ENCODE measurements around the gene DBH.

The DBH gene

GRCh38 chr9:133682818-133683585, 46.8 kb downstream of the DBH start:
- Mint-ChIP-seq H3K27ac (peak overlapping the region; percentile 96), H3K4me1 (ENCODE audit: low read depth) (peaks cover 28% of the 10 kb centered on the region), H3K27me3 (no peaks in the 10 kb centered on the region), H3K4me3 (peak overlapping the region; percentile 82), H3K36me3 (no peaks in the 10 kb centered on the region), H3K9me3 (ENCODE audit: low read depth) (no peaks in the 10 kb centered on the region)

DNA sequence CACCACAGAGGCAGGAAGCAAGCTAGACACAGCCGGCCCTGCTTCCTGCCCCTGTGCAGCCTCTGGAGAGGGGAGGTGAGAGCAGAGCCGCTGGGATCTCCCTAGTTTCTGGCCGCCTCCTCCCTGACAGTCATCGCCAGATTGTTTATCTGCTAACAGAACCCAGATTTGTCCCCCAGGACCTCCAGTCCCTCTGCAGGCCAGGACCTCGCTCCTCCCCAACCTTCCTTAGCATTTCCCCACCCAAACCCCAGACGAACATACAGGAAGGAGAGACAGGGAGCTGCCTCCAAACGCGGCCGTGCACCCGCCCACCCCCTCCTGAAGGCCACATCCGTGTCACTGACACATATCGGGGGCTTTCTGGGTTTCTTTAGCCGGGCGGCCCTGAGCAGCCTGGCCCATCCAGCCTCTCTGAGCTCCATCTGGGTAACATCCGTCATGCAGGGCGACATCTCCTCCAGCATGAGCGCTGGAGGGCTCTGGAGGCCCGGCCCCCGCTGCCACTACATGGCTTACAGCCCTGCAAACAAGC, 47.5 kb downstream of the DBH start:
- Mint-ChIP-seq H3K27me3 (no peaks in the 10 kb centered on the region), H3K9me3 (ENCODE audit: low read depth) (no peaks in the 10 kb centered on the region), H3K4me3 (peak overlapping the region; percentile 82), H3K27ac (peak overlapping the region; percentile 96), H3K36me3 (no peaks in the 10 kb centered on the region), H3K4me1 (ENCODE audit: low read depth) (peaks cover 23% of the 10 kb centered on the region)

DNA sequence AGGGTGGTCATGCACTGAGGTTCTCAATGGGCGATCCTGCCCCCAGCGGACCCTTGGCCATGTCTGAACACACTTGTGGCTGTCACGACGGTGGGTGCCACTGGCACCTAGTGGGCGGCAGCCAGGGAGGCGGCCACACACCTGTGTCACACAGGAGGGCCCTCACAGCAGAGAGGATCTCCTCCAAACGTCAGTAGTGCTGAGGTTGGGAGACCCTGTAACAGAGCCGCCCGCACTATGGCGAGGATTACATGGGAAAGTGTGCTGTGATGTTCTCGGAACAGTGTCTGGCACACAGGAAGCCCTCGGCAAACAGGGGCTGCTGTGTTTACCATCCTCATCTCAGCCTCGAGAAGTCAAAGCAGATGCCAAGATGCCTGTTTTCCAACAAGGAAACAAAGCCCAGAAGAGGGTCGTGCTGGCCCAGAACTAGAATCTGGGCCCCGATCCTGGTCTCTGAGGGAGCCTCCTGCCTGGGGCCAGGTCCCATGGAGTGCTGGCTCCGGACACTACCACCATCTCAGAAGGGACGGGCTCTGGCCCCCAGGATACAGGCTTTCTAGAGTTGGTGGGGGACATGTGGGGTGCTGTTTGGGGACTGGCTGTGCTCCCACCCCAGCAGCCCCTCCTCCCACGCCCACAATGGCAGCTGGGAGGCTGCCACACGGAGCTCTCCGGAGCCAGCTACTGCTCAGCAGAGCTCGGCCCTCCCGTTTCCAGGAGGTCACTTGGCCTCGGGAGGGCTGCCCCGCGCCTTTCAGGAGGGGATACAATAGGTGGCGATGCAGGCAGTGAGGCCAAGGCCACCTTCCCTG, 48.2 kb downstream of the DBH start:
- Mint-ChIP-seq H3K27me3 (no peaks in the 10 kb centered on the region), H3K9me3 (ENCODE audit: low read depth) (no peaks in the 10 kb centered on the region), H3K36me3 (no peaks in the 10 kb centered on the region), H3K4me3 (peak overlapping the region; percentile 82), H3K4me1 (ENCODE audit: low read depth) (peaks cover 22% of the 10 kb centered on the region), H3K27ac (peak overlapping the region; percentile 96)

DNA sequence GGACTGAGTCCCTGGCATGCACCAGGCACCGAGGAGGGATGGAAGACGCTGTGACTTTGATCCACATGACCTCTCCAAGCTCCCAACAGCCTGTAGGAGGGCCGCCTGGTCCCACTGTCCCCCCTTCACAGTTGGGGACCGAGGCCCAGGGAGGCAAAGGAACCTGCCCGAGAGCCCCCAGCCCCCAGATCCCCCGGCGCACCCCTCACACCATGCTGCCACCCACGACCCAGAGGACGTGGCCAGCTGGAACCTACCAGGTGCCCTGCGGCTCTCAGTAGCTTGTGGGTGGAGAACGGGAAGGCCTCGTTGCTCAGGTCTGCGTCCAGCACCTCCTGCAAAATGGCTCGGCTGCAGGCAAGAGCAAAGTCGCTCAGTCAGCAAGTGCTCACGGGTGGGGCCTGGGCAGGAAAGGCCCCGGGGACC, 48.8 kb downstream of the DBH start:
- peaks cover 22% of the 10 kb centered on the region for H3K4me1 Mint-ChIP-seq (ENCODE audit: low read depth)
- no peaks in the 10 kb centered on the region for H3K27me3 Mint-ChIP-seq
- no peak overlapping the region for H3K27ac Mint-ChIP-seq
- no peak overlapping the region for H3K4me3 Mint-ChIP-seq
- no peaks in the 10 kb centered on the region for H3K36me3 Mint-ChIP-seq
- H3K9me3 Mint-ChIP-seq (ENCODE audit: low read depth): no peaks in the 10 kb centered on the region

GRCh38 chr9:133685653-133686609, 49.8 kb downstream of the DBH start:
- Mint-ChIP-seq H3K27me3 (no peaks in the 10 kb centered on the region), H3K9me3 (ENCODE audit: low read depth) (no peaks in the 10 kb centered on the region), H3K27ac (peak overlapping the region; percentile 54), H3K36me3 (no peaks in the 10 kb centered on the region), H3K4me1 (ENCODE audit: low read depth) (peaks cover 22% of the 10 kb centered on the region), H3K4me3 (no peak overlapping the region)

GRCh38 chr9:133686642-133687575, 50.7 kb downstream of the DBH start:
- no peak overlapping the region for H3K4me3 Mint-ChIP-seq
- peaks cover 24% of the 10 kb centered on the region for H3K4me1 Mint-ChIP-seq (ENCODE audit: low read depth)
- H3K9me3 Mint-ChIP-seq (ENCODE audit: low read depth): no peaks in the 10 kb centered on the region
- no peak overlapping the region for H3K27ac Mint-ChIP-seq
- no peaks in the 10 kb centered on the region for H3K27me3 Mint-ChIP-seq
- no peaks in the 10 kb centered on the region for H3K36me3 Mint-ChIP-seq

DNA sequence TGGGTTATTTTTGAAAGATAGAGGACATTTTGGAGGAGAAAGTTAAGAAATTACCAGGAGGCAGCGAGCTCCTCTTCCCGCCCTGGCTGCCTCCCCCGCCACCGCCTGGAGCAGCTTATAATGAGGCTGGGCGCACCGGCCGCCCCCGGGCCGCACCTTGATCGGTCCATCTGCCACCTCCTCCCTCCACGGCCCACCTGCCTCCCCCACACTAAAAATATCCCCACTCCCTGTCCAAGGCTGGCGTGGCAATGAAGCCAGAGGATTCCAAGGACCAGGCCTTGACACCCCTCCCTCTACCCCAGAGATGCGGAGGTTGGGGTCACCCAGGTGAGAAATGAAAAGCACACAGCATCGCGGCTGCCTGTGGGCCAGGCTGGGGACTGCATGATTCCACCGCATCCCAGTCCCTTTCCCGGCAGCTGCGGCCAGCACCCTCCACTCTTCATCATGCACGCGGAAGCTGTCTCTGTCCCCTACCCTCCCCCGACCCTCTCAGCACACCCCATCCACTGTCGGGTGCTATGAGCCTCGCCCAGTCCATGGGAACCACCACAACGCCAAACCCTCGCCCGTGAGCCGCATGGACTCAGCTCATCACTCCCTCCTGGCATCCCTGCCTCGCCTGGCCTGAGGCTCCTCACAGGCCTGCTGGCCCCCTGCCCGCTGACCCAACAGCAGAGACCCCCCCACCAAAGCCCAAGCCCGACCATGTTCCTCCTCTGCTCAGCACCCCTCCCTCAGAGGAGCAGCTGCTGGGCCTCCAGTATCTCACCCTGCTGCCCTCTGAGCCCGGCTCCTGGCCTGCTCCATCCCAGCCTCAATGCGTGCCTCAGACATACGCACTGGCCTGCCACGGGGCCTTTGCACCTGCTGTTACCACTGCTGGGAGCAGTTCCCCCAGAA, 51.9 kb downstream of the DBH start:
- H3K27me3 Mint-ChIP-seq: no peaks in the 10 kb centered on the region
- no peak overlapping the region for H3K27ac Mint-ChIP-seq
- H3K9me3 Mint-ChIP-seq (ENCODE audit: low read depth): no peaks in the 10 kb centered on the region
- H3K4me1 Mint-ChIP-seq (ENCODE audit: low read depth): peaks cover 18% of the 10 kb centered on the region
- H3K36me3 Mint-ChIP-seq: no peaks in the 10 kb centered on the region
- no peak overlapping the region for H3K4me3 Mint-ChIP-seq

- Mint-ChIP-seq H3K27me3 (no peaks in the 10 kb centered on the region), H3K27ac (no peak overlapping the region), H3K9me3 (ENCODE audit: low read depth) (no peaks in the 10 kb centered on the region), H3K36me3 (no peaks in the 10 kb centered on the region), H3K4me3 (no peak overlapping the region), H3K4me1 (ENCODE audit: low read depth) (peaks cover 6% of the 10 kb centered on the region)
Measured at GRCh38 chr9:133689151-133689763, 53.1 kb downstream of the DBH start.

DNA sequence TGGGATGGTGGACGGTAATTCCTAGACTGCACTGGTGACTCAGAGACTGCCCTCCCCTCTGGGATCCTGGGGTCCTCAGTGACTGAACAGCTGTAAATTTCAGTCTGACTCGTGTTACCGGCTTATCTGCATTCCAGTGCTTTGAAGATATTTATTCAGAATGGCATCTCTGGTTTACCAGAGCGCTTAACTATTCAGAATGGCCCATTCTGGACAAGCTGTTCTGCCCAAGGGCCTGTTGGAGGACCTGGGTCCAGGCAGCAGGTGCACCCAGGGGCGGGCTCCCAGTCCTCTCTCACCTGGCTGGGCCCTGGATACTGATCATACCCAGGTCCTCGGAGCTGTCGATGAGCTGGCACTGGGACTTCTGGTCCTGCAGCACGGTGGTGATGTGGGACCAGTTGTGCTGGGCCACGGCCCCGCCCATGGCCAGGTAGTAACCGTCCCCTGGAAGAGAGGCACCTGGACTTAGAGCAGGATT, 54.0 kb downstream of the DBH start:
- Mint-ChIP-seq H3K4me3 (no peak overlapping the region), H3K27ac (no peak overlapping the region), H3K9me3 (ENCODE audit: low read depth) (no peaks in the 10 kb centered on the region), H3K36me3 (peaks cover 5% of the 10 kb centered on the region), H3K27me3 (no peaks in the 10 kb centered on the region), H3K4me1 (ENCODE audit: low read depth) (peaks cover 8% of the 10 kb centered on the region)

- peaks cover 7% of the 10 kb centered on the region for H3K4me1 Mint-ChIP-seq (ENCODE audit: low read depth)
- H3K4me3 Mint-ChIP-seq: no peak overlapping the region
- H3K27ac Mint-ChIP-seq: no peak overlapping the region
- peaks cover 5% of the 10 kb centered on the region for H3K36me3 Mint-ChIP-seq
- no peaks in the 10 kb centered on the region for H3K9me3 Mint-ChIP-seq (ENCODE audit: low read depth)
- no peaks in the 10 kb centered on the region for H3K27me3 Mint-ChIP-seq
Measured at GRCh38 chr9:133691191-133691590, 55.0 kb downstream of the DBH start.

- H3K9me3 Mint-ChIP-seq (ENCODE audit: low read depth): no peaks in the 10 kb centered on the region
- no peak overlapping the region for H3K27ac Mint-ChIP-seq
- H3K4me1 Mint-ChIP-seq (ENCODE audit: low read depth): peaks cover 12% of the 10 kb centered on the region
- H3K36me3 Mint-ChIP-seq: peaks cover 5% of the 10 kb centered on the region
- no peaks in the 10 kb centered on the region for H3K27me3 Mint-ChIP-seq
- H3K4me3 Mint-ChIP-seq: no peak overlapping the region
Measured at GRCh38 chr9:133691626-133692363, 55.6 kb downstream of the DBH start.

GRCh38 chr9:133692364-133692985, 56.3 kb downstream of the DBH start:
- Mint-ChIP-seq H3K4me1 (ENCODE audit: low read depth) (peaks cover 17% of the 10 kb centered on the region), H3K9me3 (ENCODE audit: low read depth) (no peaks in the 10 kb centered on the region), H3K27ac (no peak overlapping the region), H3K27me3 (no peaks in the 10 kb centered on the region), H3K36me3 (peaks cover 5% of the 10 kb centered on the region), H3K4me3 (no peak overlapping the region)

Measured in activated naive CD8-positive, alpha-beta T cell (primary cell).